K562 (cell line): ENCODE data around the gene TMOD3. TPM values are rescaled to one million over a fixed set of nuclear protein-coding genes. Genes with fewer than 3 reads are reported as not detected.

Experiments
- ATF1 ChIP-seq, 2 experiments: fragments of 450-650 bp in 1 of 2; IDR thresholded peaks; 2 replicates each; pipeline ENCODE4 v1.6.1; 2016; ENCODE audit warnings: missing compliant biosample characterization in 1 of 2, missing genetic modification characterization in 1 of 2
- ATF7 ChIP-seq: fragments of 450-650 bp; IDR thresholded peaks from 2 replicates; pipeline ENCODE4 v1.7.1; 2014; ENCODE audit warnings: mild to moderate bottlenecking, moderate library complexity
- CSDE1 ChIP-seq, 2 experiments: fragments of 450-650 bp; IDR thresholded peaks; 2 replicates each; pipeline ENCODE4 v1.6.1; 2016; ENCODE audit warnings: mild to moderate bottlenecking in 1 of 2
- EP400 ChIP-seq: fragments of 450-650 bp; IDR thresholded peaks from 2 replicates; pipeline ENCODE4 v1.6.1; 2017; ENCODE audit warnings: antibody characterized with exemption, mild to moderate bottlenecking, moderate library complexity
- FOXP1 ChIP-seq: sonication (generic); formaldehyde crosslinking; IDR thresholded peaks from 2 replicates; pipeline ENCODE4 v1.8.0; 2022; ENCODE audit warnings: mild to moderate bottlenecking, missing genetic modification reagents
- MEIS2 ChIP-seq: fragments of 450-650 bp; IDR thresholded peaks from 2 replicates; pipeline ENCODE4 v1.6.1; 2014; ENCODE audit warnings: mild to moderate bottlenecking; ENCODE audit not compliant: partially characterized antibody
- MLLT1 ChIP-seq, 2 experiments: fragments of 450-650 bp; IDR thresholded peaks; 2 replicates each; pipeline ENCODE4 v1.6.1; 2016
- NEUROD1 ChIP-seq: fragments of 150-350 bp; IDR thresholded peaks from 2 replicates; pipeline ENCODE4 v1.6.1; 2014; ENCODE audit warnings: borderline replicate concordance, low read length, low read depth; ENCODE audit not compliant: partially characterized antibody
- RCOR1 ChIP-seq, 2 experiments: IDR thresholded peaks; 2 replicates each; pipeline ENCODE4 v1.6.1; 2012; ENCODE audit warnings: low read depth in 2 of 2, low read length in 2 of 2, borderline replicate concordance in 1 of 2, improper control_type of control experiment in 1 of 2
- RNF219 ChIP-seq: fragments of 250-450 bp; sonication (Bioruptor Pico); IDR thresholded peaks from 2 replicates; pipeline ENCODE4 v1.5.0; 2022; ENCODE audit warnings: mild to moderate bottlenecking
- TCFL5 ChIP-seq: fragments of 250-450 bp; sonication (Bioruptor Pico); conservative IDR thresholded peaks from 2 replicates; pipeline ENCODE4 v1.6.1; 2021; ENCODE audit warnings: mild to moderate bottlenecking, moderate library complexity, matching md5 sums
- U2AF1 ChIP-seq: fragments of 200-400 bp; formaldehyde crosslinking; optimal IDR thresholded peaks from 2 replicates; pipeline ENCODE3; 2017; ENCODE audit warnings: mild to moderate bottlenecking, low read depth, low read length, moderate library complexity
- ZBTB1 ChIP-seq: sonication (generic); formaldehyde crosslinking; IDR thresholded peaks from 2 replicates; pipeline ENCODE4 v1.8.1; 2023; ENCODE audit warnings: missing genetic modification reagents, low read depth, mild to moderate bottlenecking, borderline replicate concordance
- ZFP1 ChIP-seq: fragments of 450-650 bp; formaldehyde crosslinking; IDR thresholded peaks from 2 replicates; pipeline ENCODE4 v1.4.0; 2020; ENCODE audit warnings: mild to moderate bottlenecking, mixed read lengths
- ZNF584 ChIP-seq: fragments of 200-800 bp; sonication (Bioruptor generic); IDR thresholded peaks from 2 replicates; pipeline ENCODE4 v1.6.1; 2016; ENCODE audit warnings: low read depth, mild to moderate bottlenecking, missing genetic modification characterization, missing compliant biosample characterization
- ZNF717 ChIP-seq: fragments of 250-450 bp; sonication (Bioruptor Pico); IDR thresholded peaks from 2 replicates; pipeline ENCODE4 v1.5.0; 2021
- polyA plus RNA-seq, 8 experiments: library from polyadenylated mRNA; depleted of rRNA in 4 of 8; stranded (reverse) in 5 of 8; unstranded in 3 of 8; fragments of >200 nt; fragmentation: Nextera tagmentation in 2 of 8; fragmentation: Illumina TruSeq in 1 of 8; extraction: Ambion mirVana in 2 of 8; extraction: Trizol in 1 of 8; gene quantifications; 2 replicates each; pipeline versions ENCODE4 v1.2.1 to v1.2.3, GENCODE V29; 2011 to 2014; ENCODE audit warnings: inconsistent platforms in 1 of 8, missing spikeins in 1 of 8
- total RNA-seq, 7 experiments: library from RNA; depleted of rRNA in 6 of 7; stranded (reverse); fragments of >200 nt in 6 of 7; fragmentation: Illumina TruSeq in 2 of 7; extraction: Trizol in 2 of 7; gene quantifications; 2 replicates each; pipeline versions ENCODE4 v1.2.1 to v1.2.3, GENCODE V29; 2011 to 2021; ENCODE audit warnings: low replicate concordance in 1 of 7
- TF ChIP-seq, protein P1 (sequence below): fragments of 450-650 bp; formaldehyde crosslinking; IDR thresholded peaks from 2 replicates; pipeline ENCODE4 v1.4.0; 2022; ENCODE audit warnings: mild to moderate bottlenecking, moderate library complexity
- TF ChIP-seq, protein P2 (sequence below): fragments of 450-650 bp; conservative IDR thresholded peaks from 2 replicates; pipeline ENCODE4 v1.6.1; 2016; ENCODE audit warnings: missing genetic modification characterization, low read depth, mild to moderate bottlenecking, missing compliant biosample characterization, moderate library complexity
- TF ChIP-seq, protein P3 (sequence below): IDR thresholded peaks from 2 replicates; pipeline ENCODE4 v1.6.1; 2011; ENCODE audit not compliant: insufficient read length; ENCODE audit errors: extremely low read depth
- TF ChIP-seq, protein P4 (sequence below), 2 experiments: fragments of 450-650 bp in 1 of 2; sonication (generic) in 1 of 2; formaldehyde crosslinking in 1 of 2; IDR thresholded peaks in 1 of 2; conservative IDR thresholded peaks in 1 of 2; 2 replicates each; pipeline versions ENCODE4 v1.6.1 to v1.8.1; 2016 to 2023; ENCODE audit warnings: mild to moderate bottlenecking in 2 of 2, moderate library complexity in 2 of 2, inconsistent platforms in 1 of 2, missing genetic modification reagents in 1 of 2

The TMOD3 gene
- total and polyA plus RNA-seq, 9 of the 15 experiments (the other 6 are each of a cell fraction or from before 2014, with no cell fraction given): 6.8 to 45.0 (median 30.9) TPM

DNA sequence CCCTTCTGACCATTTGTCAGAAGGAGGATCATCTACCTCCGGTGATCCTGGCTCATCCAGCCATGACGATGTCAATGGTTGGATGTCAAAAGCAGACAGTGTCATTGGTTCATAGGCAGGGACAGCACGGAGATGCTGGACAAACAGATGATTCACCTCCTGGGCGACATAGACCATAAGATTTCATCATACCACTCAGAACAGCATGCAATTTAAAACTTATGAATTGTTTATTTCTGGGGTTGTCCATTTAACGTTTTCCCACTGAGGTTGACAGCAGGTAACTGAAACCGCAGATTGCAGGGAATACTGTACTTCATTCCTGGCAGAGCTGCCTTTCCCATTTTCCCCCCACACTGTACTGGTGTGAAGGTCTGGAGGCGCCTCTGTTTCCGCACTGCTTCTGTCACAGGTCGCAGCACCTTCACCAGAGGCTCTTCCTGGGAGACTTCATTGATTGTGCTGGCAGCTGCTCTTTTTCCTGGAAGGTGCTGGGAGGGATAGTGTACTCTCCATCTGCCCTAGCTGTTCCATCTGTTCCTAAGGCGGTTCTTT is 32.5 kb upstream of the TMOD3 start (continued):
- TF ChIP-seq, protein P1, sequence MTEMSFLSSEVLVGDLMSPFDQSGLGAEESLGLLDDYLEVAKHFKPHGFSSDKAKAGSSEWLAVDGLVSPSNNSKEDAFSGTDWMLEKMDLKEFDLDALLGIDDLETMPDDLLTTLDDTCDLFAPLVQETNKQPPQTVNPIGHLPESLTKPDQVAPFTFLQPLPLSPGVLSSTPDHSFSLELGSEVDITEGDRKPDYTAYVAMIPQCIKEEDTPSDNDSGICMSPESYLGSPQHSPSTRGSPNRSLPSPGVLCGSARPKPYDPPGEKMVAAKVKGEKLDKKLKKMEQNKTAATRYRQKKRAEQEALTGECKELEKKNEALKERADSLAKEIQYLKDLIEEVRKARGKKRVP (CRISPR knock-in tag): peak; percentile 48; the same call in 1 of the 2 replicates
- TF ChIP-seq ZBTB1 (CRISPR knock-in tag): no peak
- TF ChIP-seq, protein P2, sequence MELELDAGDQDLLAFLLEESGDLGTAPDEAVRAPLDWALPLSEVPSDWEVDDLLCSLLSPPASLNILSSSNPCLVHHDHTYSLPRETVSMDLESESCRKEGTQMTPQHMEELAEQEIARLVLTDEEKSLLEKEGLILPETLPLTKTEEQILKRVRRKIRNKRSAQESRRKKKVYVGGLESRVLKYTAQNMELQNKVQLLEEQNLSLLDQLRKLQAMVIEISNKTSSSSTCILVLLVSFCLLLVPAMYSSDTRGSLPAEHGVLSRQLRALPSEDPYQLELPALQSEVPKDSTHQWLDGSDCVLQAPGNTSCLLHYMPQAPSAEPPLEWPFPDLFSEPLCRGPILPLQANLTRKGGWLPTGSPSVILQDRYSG (tag): no peak
- TF ChIP-seq TCFL5 (CRISPR knock-in tag): no peak
- no peak for TF ChIP-seq ATF1 (CRISPR knock-in tag; IDR thresholded peaks at IDR 0.05)
- peak; percentile 28; the same call in 1 of the 2 replicates for TF ChIP-seq ATF1 (tag; IDR thresholded peaks at IDR 0.05)
- TF ChIP-seq MEIS2: peak; percentile 25
- TF ChIP-seq ZNF584 (CRISPR knock-in tag): 0 out of 2 replicates have a peak, but pooled peaks have one; percentile 27
- no peak for TF ChIP-seq NEUROD1
- no peak for TF ChIP-seq ZNF717 (CRISPR knock-in tag)
- TF ChIP-seq CSDE1 (IDR thresholded peaks at IDR 0.05): no peak
- TF ChIP-seq, protein P3, sequence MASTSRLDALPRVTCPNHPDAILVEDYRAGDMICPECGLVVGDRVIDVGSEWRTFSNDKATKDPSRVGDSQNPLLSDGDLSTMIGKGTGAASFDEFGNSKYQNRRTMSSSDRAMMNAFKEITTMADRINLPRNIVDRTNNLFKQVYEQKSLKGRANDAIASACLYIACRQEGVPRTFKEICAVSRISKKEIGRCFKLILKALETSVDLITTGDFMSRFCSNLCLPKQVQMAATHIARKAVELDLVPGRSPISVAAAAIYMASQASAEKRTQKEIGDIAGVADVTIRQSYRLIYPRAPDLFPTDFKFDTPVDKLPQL: no peak
- no peak for TF ChIP-seq FOXP1 (CRISPR knock-in tag)
- TF ChIP-seq ZFP1 (CRISPR knock-in tag): no peak
- peak; percentile 64; the same call in 1 of the 2 replicates for TF ChIP-seq ATF7
- no peak for TF ChIP-seq RNF219
- TF ChIP-seq, protein P4, sequence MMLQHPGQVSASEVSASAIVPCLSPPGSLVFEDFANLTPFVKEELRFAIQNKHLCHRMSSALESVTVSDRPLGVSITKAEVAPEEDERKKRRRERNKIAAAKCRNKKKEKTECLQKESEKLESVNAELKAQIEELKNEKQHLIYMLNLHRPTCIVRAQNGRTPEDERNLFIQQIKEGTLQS (IDR thresholded peaks at IDR 0.05): peak; percentile 94
- TF ChIP-seq, protein P4 (CRISPR knock-in tag; conservative IDR thresholded peaks at IDR 0.05): no peak
- TF ChIP-seq EP400: peak; percentile 58
- TF ChIP-seq U2AF1: no peak
- TF ChIP-seq RCOR1 (IDR thresholded peaks at IDR 0.05; ENCODE audit: borderline replicate concordance in 1 of 2, low read depth in 2 of 2, low read length in 2 of 2): 0 out of 4 replicates have a peak, but pooled peaks of 1 of the 2 experiments have one; percentile 35
- TF ChIP-seq MLLT1 (IDR thresholded peaks at IDR 0.05): peak in 1 of 2 experiments; percentile 78; a peak in 1 of 4 replicates
